Vagina (tissue), 2 donors: ENCODE results near the gene SPATA9. TPM values are rescaled to one million over a fixed set of nuclear protein-coding genes. Genes with fewer than 3 reads are reported as not detected.

ENCODE experiments used
- DNase-seq, 2 donors: peaks; one replicate each; pipeline ENCODE4 v3.0.0-alpha.2; 2017; ENCODE audit errors: extremely low spot score in 2 of 2
- H3K27ac ChIP-seq: fragments of 200-600 bp; sonication (generic); one replicate; pipeline ENCODE4 v1.5.1; 2019
- H3K27me3 ChIP-seq: fragments of 200-600 bp; sonication (generic); one replicate; pipeline ENCODE4 v1.5.1; 2019
- H3K36me3 ChIP-seq, 2 donors: fragments of 200-600 bp; sonication (generic); one replicate each; pipeline ENCODE4 v1.5.1; 2017 to 2019
- H3K4me1 ChIP-seq: fragments of 200-600 bp; sonication (generic); one replicate; pipeline ENCODE4 v1.5.1; 2019
- H3K4me3 ChIP-seq, 2 donors: fragments of 200-600 bp; sonication (generic); 1 replicate in 1 of 2; 2 replicates in 1 of 2; pipeline ENCODE4 v1.5.1; 2016 to 2019
- H3K9me3 ChIP-seq: fragments of 200-600 bp; sonication (generic); one replicate; pipeline ENCODE4 v1.5.1; 2019
- CTCF ChIP-seq, 3 experiments: fragments of 450-650 bp in 2 of 3; fragments of 200-600 bp in 1 of 3; sonication (generic) in 1 of 3; IDR thresholded peaks; one replicate each; pipeline ENCODE4 v1.5.1; 2017 to 2019; ENCODE audit warnings: antibody characterized with exemption in 3 of 3, mild to moderate bottlenecking in 2 of 3, moderate library complexity in 2 of 3
- POLR2A ChIP-seq, 2 donors: fragments of 450-650 bp; IDR thresholded peaks; one replicate each; pipeline ENCODE4 v1.6.1; 2017; ENCODE audit warnings: antibody characterized with exemption in 2 of 2, mild to moderate bottlenecking in 2 of 2, moderate library complexity in 2 of 2
- POLR2AphosphoS5 ChIP-seq, 2 donors: sonication (generic); formaldehyde crosslinking; IDR thresholded peaks; one replicate each; pipeline ENCODE4 v1.9.0; 2017; ENCODE audit warnings: antibody characterized with exemption in 2 of 2, mild to moderate bottlenecking in 2 of 2, low read depth in 1 of 2; ENCODE audit not compliant: insufficient read depth in 1 of 2
- intact Hi-C: fragments of 100-400 bp; cut with DNase I; formaldehyde crosslinking; loops from one replicate; pipeline ENCODE4 v1.15.1; 2023
- total RNA-seq: library from RNA; depleted of rRNA; stranded (reverse); fragments of >200 nt; gene quantifications from one replicate; pipeline ENCODE4 v1.2.3, GENCODE V29; 2016

The SPATA9 gene
- total RNA-seq, 1 donor from 2014 or later = not detected

- no peaks in the 10 kb centered on the region for H3K9me3 ChIP-seq
- no peak for DNase-seq
- H3K27ac ChIP-seq = no peak overlapping the region
- no peak overlapping the region for H3K4me3 ChIP-seq
- intact Hi-C loops = no loop called here
- no peaks in the 10 kb centered on the region for H3K27me3 ChIP-seq
- no peaks in the 10 kb centered on the region for H3K36me3 ChIP-seq
- peaks cover 21% of the 10 kb centered on the region for H3K4me1 ChIP-seq
- no peak for TF ChIP-seq CTCF (IDR thresholded peaks at IDR 0.05)
- no peak for TF ChIP-seq POLR2AphosphoS5 (IDR thresholded peaks at IDR 0.05; ENCODE audit: insufficient read depth in 1 of 2, low read depth in 1 of 2)
- no peak for TF ChIP-seq POLR2A (IDR thresholded peaks at IDR 0.05)
These were observed 63.7 kb downstream of the SPATA9 start for GRCh38 chr5:95619096-95619495.

- Histone ChIP-seq H3K4me3 (no peak overlapping the region), H3K27me3 (no peaks in the 10 kb centered on the region), H3K4me1 (peaks cover 21% of the 10 kb centered on the region), H3K36me3 (no peaks in the 10 kb centered on the region), H3K27ac (no peak overlapping the region), H3K9me3 (no peaks in the 10 kb centered on the region)
- no peak for DNase-seq
- intact Hi-C loops = no loop called here
- TF ChIP-seq POLR2AphosphoS5 (IDR thresholded peaks at IDR 0.05; ENCODE audit: insufficient read depth in 1 of 2, low read depth in 1 of 2) = no peak
These were observed 65.7 kb downstream of the SPATA9 start for GRCh38 chr5:95617057-95617456.

DNA sequence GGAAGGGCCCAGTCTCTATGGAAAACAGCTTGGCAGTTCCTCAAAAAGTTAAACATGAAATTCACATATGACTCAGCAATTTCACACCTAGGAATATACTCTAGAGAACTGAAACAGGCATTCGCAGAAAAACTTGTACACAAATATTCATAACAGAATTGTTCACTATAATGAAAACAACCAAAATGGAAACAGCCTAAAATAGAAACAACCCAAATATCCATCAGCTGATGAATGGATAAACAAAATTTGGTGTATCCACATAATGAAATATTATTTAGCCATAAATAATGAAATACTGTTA, 67.7 kb downstream of the SPATA9 start:
- no peak for TF ChIP-seq POLR2A (IDR thresholded peaks at IDR 0.05)
- no peak for TF ChIP-seq POLR2AphosphoS5 (IDR thresholded peaks at IDR 0.05; ENCODE audit: insufficient read depth in 1 of 2, low read depth in 1 of 2)
- no peak for TF ChIP-seq CTCF (IDR thresholded peaks at IDR 0.05)
- intact Hi-C loops = no loop called here
- H3K36me3 ChIP-seq = no peaks in the 10 kb centered on the region
- no peak overlapping the region for H3K27ac ChIP-seq
- no peak overlapping the region for H3K4me3 ChIP-seq
- DNase-seq = no peak
- no peaks in the 10 kb centered on the region for H3K9me3 ChIP-seq
- peaks cover 12% of the 10 kb centered on the region for H3K4me1 ChIP-seq
- H3K27me3 ChIP-seq = no peaks in the 10 kb centered on the region

GRCh38 chr5:95613514-95613913, 69.3 kb downstream of the SPATA9 start:
- TF ChIP-seq POLR2A (IDR thresholded peaks at IDR 0.05) = no peak
- TF ChIP-seq CTCF (IDR thresholded peaks at IDR 0.05) = no peak
- no peak for TF ChIP-seq POLR2AphosphoS5 (IDR thresholded peaks at IDR 0.05; ENCODE audit: insufficient read depth in 1 of 2, low read depth in 1 of 2)
- no peaks in the 10 kb centered on the region for H3K4me1 ChIP-seq
- no peaks in the 10 kb centered on the region for H3K9me3 ChIP-seq
- intact Hi-C loops = no loop called here
- no peaks in the 10 kb centered on the region for H3K27me3 ChIP-seq
- H3K36me3 ChIP-seq = no peaks in the 10 kb centered on the region
- no peak for DNase-seq
- no peak overlapping the region for H3K4me3 ChIP-seq
- no peak overlapping the region for H3K27ac ChIP-seq

DNA sequence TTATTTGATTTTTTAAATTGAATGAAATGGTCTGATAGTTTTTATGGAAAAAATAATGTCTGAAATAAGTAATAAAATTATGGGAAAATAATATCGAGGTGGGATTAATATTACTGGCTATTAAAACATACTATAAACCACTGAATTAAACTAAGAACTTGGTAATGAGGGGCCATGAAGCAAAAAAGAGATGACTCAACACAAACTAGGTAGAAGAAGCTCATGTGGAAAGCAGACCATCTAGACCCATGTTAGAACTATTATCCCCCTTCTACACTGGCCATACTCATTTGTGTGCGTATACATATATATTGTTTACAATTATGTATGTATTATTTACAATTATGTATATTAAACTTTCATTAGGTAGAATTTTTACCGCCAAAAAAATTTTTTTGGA, 71.4 kb downstream of the SPATA9 start:
- Histone ChIP-seq H3K27ac (no peak overlapping the region), H3K9me3 (no peaks in the 10 kb centered on the region), H3K27me3 (no peaks in the 10 kb centered on the region), H3K36me3 (no peaks in the 10 kb centered on the region), H3K4me3 (no peak overlapping the region), H3K4me1 (no peaks in the 10 kb centered on the region)
- no peak for DNase-seq
- intact Hi-C loops = no loop called here
- TF ChIP-seq POLR2AphosphoS5 (IDR thresholded peaks at IDR 0.05; ENCODE audit: insufficient read depth in 1 of 2, low read depth in 1 of 2) (no peak), CTCF (IDR thresholded peaks at IDR 0.05) (no peak), POLR2A (IDR thresholded peaks at IDR 0.05) (no peak)

- TF ChIP-seq CTCF (IDR thresholded peaks at IDR 0.05) (no peak), POLR2A (IDR thresholded peaks at IDR 0.05) (no peak), POLR2AphosphoS5 (IDR thresholded peaks at IDR 0.05; ENCODE audit: insufficient read depth in 1 of 2, low read depth in 1 of 2) (no peak)
- no peak overlapping the region for H3K27ac ChIP-seq
- no peak overlapping the region for H3K4me3 ChIP-seq
- no peak for DNase-seq
- intact Hi-C loops = no loop called here
- H3K36me3 ChIP-seq = no peaks in the 10 kb centered on the region
- H3K9me3 ChIP-seq = no peaks in the 10 kb centered on the region
- no peaks in the 10 kb centered on the region for H3K27me3 ChIP-seq
- H3K4me1 ChIP-seq = no peaks in the 10 kb centered on the region
These were observed 72.2 kb downstream of the SPATA9 start for GRCh38 chr5:95610546-95610945.
